GM23338 (cell line): ENCODE data around the gene FMO1. TPM values are rescaled to one million over a fixed set of nuclear protein-coding genes. Genes with fewer than 3 reads are reported as not detected.

Experiments used
- ATAC-seq: fragments of 200-7000 bp; cut with Tn5 transposase; 3 replicates; pipeline ENCODE4 v1.9.1; 2020
- DNase-seq: peaks from one replicate; pipeline ENCODE4 v3.0.0-alpha.2; 2015; ENCODE audit warnings: low spot score
- H2AFZ ChIP-seq: fragments of 200-600 bp; sonication (generic); 2 replicates; pipeline ENCODE4 v1.8.0; 2016; ENCODE audit warnings: antibody characterized with exemption, mild to moderate bottlenecking, moderate library complexity
- H3F3A ChIP-seq: fragments of 200-600 bp; sonication (generic); replicated peaks from 2 replicates; pipeline ENCODE4 v1.8.0; 2017; ENCODE audit warnings: antibody characterized with exemption, mixed run types, low read depth
- H3K27ac ChIP-seq: fragments of 200-600 bp; sonication (generic); 2 replicates; pipeline ENCODE4 v1.6.1; 2016; ENCODE audit warnings: low read depth
- H3K27me3 ChIP-seq: fragments of 200-600 bp; sonication (generic); 2 replicates; pipeline ENCODE4 v1.8.0; 2016; ENCODE audit warnings: mild to moderate bottlenecking, mixed run types, moderate library complexity; ENCODE audit not compliant: insufficient read depth
- H3K36me3 ChIP-seq: fragments of 200-600 bp; sonication (generic); 2 replicates; pipeline ENCODE4 v1.8.0; 2016; ENCODE audit warnings: mild to moderate bottlenecking; ENCODE audit not compliant: insufficient read depth
- H3K4me1 ChIP-seq: fragments of 200-600 bp; sonication (generic); 2 replicates; pipeline ENCODE4 v1.8.0; 2016; ENCODE audit warnings: mild to moderate bottlenecking, moderate library complexity; ENCODE audit not compliant: insufficient read depth
- H3K4me2 ChIP-seq: fragments of 200-600 bp; sonication (generic); 2 replicates; pipeline ENCODE4 v1.7.1; 2017; ENCODE audit warnings: mixed run types
- H3K4me3 ChIP-seq: fragments of 200-600 bp; sonication (generic); 2 replicates; pipeline ENCODE4 v1.6.1; 2016; ENCODE audit warnings: mixed run types
- H3K79me2 ChIP-seq: fragments of 200-600 bp; sonication (generic); replicated peaks from 2 replicates; pipeline ENCODE4 v1.8.0; 2017; ENCODE audit warnings: mild to moderate bottlenecking; ENCODE audit not compliant: insufficient read depth
- H3K9me2 ChIP-seq: fragments of 200-600 bp; sonication (generic); 2 replicates; pipeline ENCODE4 v1.8.0; 2017; ENCODE audit not compliant: insufficient read depth
- H4K20me1 ChIP-seq: fragments of 200-600 bp; sonication (generic); replicated peaks from 2 replicates; pipeline ENCODE4 v1.8.0; 2017; ENCODE audit warnings: mild to moderate bottlenecking; ENCODE audit not compliant: insufficient read depth
- H3K27ac Mint-ChIP-seq: 2 replicates; pipeline ENCODE4 v1.8.0; 2020; ENCODE audit warnings: inconsistent platforms, mild to moderate bottlenecking, moderate library complexity, mixed read lengths
- H3K27me3 Mint-ChIP-seq: 3 replicates; pipeline ENCODE4 v1.8.0; 2022; ENCODE audit warnings: low read depth, mild to moderate bottlenecking, moderate library complexity, mixed read lengths, inconsistent platforms; ENCODE audit not compliant: insufficient read depth, poor library complexity
- H3K36me3 Mint-ChIP-seq: 3 replicates; pipeline ENCODE4 v1.8.0; 2021; ENCODE audit warnings: low read depth, mild to moderate bottlenecking, inconsistent platforms, moderate library complexity, mixed read lengths
- H3K4me1 Mint-ChIP-seq: 3 replicates; pipeline ENCODE4 v1.8.0; 2020; ENCODE audit warnings: mild to moderate bottlenecking, inconsistent platforms, mixed read lengths
- H3K4me3 Mint-ChIP-seq: 3 replicates; pipeline ENCODE4 v1.8.0; 2021; ENCODE audit warnings: moderate library complexity, mild to moderate bottlenecking, inconsistent platforms, mixed read lengths
- H3K9me3 Mint-ChIP-seq: 3 replicates; pipeline ENCODE4 v1.8.0; 2020; ENCODE audit warnings: moderate library complexity, mild to moderate bottlenecking, inconsistent platforms, mixed read lengths
- CREB1 ChIP-seq: fragments of 250-450 bp; sonication (Bioruptor Pico); IDR thresholded peaks from 2 replicates; pipeline ENCODE4 v1.5.0; 2020; ENCODE audit warnings: low read depth, mild to moderate bottlenecking, moderate library complexity
- EZH2 ChIP-seq: fragments of 200-600 bp; sonication (generic); IDR thresholded peaks from one replicate; pipeline ENCODE4 v1.8.0; 2017; ENCODE audit warnings: antibody characterized with exemption, mild to moderate bottlenecking, low read depth; ENCODE audit not compliant: unreplicated experiment
- EZH2phosphoT487 ChIP-seq: fragments of 200-600 bp; sonication (generic); IDR thresholded peaks from one replicate; pipeline ENCODE4 v1.8.1; 2018; ENCODE audit warnings: antibody characterized with exemption; ENCODE audit not compliant: unreplicated experiment
- JUNB ChIP-seq: IDR thresholded peaks from one replicate; pipeline ENCODE4 v1.6.1; 2016; ENCODE audit warnings: antibody characterized with exemption; ENCODE audit not compliant: unreplicated experiment
- NANOG ChIP-seq: IDR thresholded peaks from 2 replicates; pipeline ENCODE4 v1.6.1; 2016; ENCODE audit warnings: antibody characterized with exemption, borderline replicate concordance
- POLR2AphosphoS5 ChIP-seq: IDR thresholded peaks from 2 replicates; pipeline ENCODE4 v1.6.1; 2016; ENCODE audit warnings: antibody characterized with exemption, low read depth
- STAT1 ChIP-seq: IDR thresholded peaks from one replicate; pipeline ENCODE4 v1.6.1; 2016; ENCODE audit warnings: antibody characterized with exemption; ENCODE audit not compliant: unreplicated experiment
- ZNF114 ChIP-seq: fragments of 250-450 bp; sonication (Bioruptor Pico); IDR thresholded peaks from 2 replicates; pipeline ENCODE4 v1.5.0; 2020; ENCODE audit warnings: mild to moderate bottlenecking, moderate library complexity
- ZNF331 ChIP-seq: fragments of 250-450 bp; sonication (Bioruptor Pico); IDR thresholded peaks from 2 replicates; pipeline ENCODE4 v1.5.0; 2020; ENCODE audit warnings: low read depth, mild to moderate bottlenecking, moderate library complexity
- polyA plus RNA-seq: library from polyadenylated mRNA; unstranded; fragments of >200 nt; fragmentation: Nextera tagmentation; extraction: Ambion mirVana; gene quantifications from 2 replicates; pipeline ENCODE4 v1.2.1, GENCODE V29; 2016
- total RNA-seq: library from RNA; depleted of rRNA; stranded (reverse); fragments of >200 nt; shearing (Covaris generic); gene quantifications from 2 replicates; pipeline ENCODE4 v1.2.3, GENCODE V29; 2014
- TF ChIP-seq, protein P1 (sequence below): IDR thresholded peaks from one replicate; pipeline ENCODE4 v1.6.1; 2018; ENCODE audit warnings: antibody characterized with exemption; ENCODE audit not compliant: unreplicated experiment
- TF ChIP-seq, protein P2 (sequence below): IDR thresholded peaks from 2 replicates; pipeline ENCODE4 v1.6.1; 2016; ENCODE audit warnings: antibody characterized with exemption
- TF ChIP-seq, protein P3 (sequence below), 2 experiments: fragments of 200-600 bp in 1 of 2; sonication (generic) in 1 of 2; conservative IDR thresholded peaks; 2 replicates each; pipeline versions ENCODE4 v1.5.1 to v1.6.1; 2016 to 2017; ENCODE audit warnings: antibody characterized with exemption in 2 of 2, low read depth in 2 of 2, mild to moderate bottlenecking in 2 of 2, moderate library complexity in 1 of 2
- TF ChIP-seq, protein P4 (sequence below): fragments of 250-450 bp; sonication (Bioruptor Pico); IDR thresholded peaks from 2 replicates; pipeline ENCODE4 v1.5.0; 2020; ENCODE audit warnings: mild to moderate bottlenecking, moderate library complexity

FMO1 gene
- total and polyA plus RNA-seq, 2 experiments from 2014 or later = 0.19 TPM; not detected in 1

DNA sequence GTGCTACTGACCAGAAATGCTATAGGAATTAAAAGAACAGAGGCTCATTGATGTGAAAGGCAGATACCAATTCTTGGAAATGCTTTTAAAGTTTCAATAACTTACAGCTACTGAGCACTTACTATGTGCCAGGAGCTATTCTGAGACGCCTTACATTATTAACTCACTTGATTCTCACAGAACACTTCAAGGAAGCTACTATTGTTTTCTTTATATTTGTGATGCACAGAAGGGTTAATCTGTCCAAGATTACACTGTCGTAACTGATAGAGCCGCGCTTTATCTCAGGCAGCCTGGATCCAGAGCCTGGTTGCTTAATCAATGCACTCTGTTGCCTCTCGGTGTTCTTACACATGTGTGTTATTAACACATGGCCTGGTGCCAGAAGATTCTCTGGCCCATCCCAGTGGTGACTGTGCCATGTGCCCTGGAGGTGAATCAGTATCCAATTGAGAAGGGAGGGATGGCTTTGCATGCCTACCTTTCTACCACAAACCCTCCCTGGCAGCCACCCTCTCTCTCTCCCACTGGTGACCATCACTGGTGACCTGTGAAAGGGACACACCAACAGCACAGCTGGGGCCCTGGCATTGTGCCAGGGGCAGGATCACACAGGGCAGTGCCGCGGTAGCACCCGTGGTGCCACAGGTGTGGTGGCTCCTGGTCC lies 8.8 kb downstream of the FMO1 start:
- ATAC-seq (no peak), DNase-seq (no peak)
- H3K9me3 Mint-ChIP-seq = no peaks in the 10 kb centered on the region
- H3K4me3 ChIP-seq = no peak overlapping the region
- H3K36me3 ChIP-seq = no peaks in the 10 kb centered on the region
- TF ChIP-seq JUNB = no peak
- no peak for TF ChIP-seq CREB1
- no peak for TF ChIP-seq ZNF114 (CRISPR knock-in tag)
- TF ChIP-seq NANOG = no peak
- TF ChIP-seq, protein P1, sequence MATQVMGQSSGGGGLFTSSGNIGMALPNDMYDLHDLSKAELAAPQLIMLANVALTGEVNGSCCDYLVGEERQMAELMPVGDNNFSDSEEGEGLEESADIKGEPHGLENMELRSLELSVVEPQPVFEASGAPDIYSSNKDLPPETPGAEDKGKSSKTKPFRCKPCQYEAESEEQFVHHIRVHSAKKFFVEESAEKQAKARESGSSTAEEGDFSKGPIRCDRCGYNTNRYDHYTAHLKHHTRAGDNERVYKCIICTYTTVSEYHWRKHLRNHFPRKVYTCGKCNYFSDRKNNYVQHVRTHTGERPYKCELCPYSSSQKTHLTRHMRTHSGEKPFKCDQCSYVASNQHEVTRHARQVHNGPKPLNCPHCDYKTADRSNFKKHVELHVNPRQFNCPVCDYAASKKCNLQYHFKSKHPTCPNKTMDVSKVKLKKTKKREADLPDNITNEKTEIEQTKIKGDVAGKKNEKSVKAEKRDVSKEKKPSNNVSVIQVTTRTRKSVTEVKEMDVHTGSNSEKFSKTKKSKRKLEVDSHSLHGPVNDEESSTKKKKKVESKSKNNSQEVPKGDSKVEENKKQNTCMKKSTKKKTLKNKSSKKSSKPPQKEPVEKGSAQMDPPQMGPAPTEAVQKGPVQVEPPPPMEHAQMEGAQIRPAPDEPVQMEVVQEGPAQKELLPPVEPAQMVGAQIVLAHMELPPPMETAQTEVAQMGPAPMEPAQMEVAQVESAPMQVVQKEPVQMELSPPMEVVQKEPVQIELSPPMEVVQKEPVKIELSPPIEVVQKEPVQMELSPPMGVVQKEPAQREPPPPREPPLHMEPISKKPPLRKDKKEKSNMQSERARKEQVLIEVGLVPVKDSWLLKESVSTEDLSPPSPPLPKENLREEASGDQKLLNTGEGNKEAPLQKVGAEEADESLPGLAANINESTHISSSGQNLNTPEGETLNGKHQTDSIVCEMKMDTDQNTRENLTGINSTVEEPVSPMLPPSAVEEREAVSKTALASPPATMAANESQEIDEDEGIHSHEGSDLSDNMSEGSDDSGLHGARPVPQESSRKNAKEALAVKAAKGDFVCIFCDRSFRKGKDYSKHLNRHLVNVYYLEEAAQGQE = no peak
- no peak for TF ChIP-seq ZNF331 (CRISPR knock-in tag)
- no peak for TF ChIP-seq STAT1
- TF ChIP-seq POLR2AphosphoS5 = no peak
- no peak for TF ChIP-seq EZH2phosphoT487
- TF ChIP-seq EZH2 = no peak
- TF ChIP-seq, protein P2, sequence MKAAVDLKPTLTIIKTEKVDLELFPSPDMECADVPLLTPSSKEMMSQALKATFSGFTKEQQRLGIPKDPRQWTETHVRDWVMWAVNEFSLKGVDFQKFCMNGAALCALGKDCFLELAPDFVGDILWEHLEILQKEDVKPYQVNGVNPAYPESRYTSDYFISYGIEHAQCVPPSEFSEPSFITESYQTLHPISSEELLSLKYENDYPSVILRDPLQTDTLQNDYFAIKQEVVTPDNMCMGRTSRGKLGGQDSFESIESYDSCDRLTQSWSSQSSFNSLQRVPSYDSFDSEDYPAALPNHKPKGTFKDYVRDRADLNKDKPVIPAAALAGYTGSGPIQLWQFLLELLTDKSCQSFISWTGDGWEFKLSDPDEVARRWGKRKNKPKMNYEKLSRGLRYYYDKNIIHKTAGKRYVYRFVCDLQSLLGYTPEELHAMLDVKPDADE = no peak
- TF ChIP-seq, protein P3, sequence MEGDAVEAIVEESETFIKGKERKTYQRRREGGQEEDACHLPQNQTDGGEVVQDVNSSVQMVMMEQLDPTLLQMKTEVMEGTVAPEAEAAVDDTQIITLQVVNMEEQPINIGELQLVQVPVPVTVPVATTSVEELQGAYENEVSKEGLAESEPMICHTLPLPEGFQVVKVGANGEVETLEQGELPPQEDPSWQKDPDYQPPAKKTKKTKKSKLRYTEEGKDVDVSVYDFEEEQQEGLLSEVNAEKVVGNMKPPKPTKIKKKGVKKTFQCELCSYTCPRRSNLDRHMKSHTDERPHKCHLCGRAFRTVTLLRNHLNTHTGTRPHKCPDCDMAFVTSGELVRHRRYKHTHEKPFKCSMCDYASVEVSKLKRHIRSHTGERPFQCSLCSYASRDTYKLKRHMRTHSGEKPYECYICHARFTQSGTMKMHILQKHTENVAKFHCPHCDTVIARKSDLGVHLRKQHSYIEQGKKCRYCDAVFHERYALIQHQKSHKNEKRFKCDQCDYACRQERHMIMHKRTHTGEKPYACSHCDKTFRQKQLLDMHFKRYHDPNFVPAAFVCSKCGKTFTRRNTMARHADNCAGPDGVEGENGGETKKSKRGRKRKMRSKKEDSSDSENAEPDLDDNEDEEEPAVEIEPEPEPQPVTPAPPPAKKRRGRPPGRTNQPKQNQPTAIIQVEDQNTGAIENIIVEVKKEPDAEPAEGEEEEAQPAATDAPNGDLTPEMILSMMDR (conservative IDR thresholded peaks at IDR 0.05; ENCODE audit: low read depth in 2 of 2) = no peak
- TF ChIP-seq, protein P4, sequence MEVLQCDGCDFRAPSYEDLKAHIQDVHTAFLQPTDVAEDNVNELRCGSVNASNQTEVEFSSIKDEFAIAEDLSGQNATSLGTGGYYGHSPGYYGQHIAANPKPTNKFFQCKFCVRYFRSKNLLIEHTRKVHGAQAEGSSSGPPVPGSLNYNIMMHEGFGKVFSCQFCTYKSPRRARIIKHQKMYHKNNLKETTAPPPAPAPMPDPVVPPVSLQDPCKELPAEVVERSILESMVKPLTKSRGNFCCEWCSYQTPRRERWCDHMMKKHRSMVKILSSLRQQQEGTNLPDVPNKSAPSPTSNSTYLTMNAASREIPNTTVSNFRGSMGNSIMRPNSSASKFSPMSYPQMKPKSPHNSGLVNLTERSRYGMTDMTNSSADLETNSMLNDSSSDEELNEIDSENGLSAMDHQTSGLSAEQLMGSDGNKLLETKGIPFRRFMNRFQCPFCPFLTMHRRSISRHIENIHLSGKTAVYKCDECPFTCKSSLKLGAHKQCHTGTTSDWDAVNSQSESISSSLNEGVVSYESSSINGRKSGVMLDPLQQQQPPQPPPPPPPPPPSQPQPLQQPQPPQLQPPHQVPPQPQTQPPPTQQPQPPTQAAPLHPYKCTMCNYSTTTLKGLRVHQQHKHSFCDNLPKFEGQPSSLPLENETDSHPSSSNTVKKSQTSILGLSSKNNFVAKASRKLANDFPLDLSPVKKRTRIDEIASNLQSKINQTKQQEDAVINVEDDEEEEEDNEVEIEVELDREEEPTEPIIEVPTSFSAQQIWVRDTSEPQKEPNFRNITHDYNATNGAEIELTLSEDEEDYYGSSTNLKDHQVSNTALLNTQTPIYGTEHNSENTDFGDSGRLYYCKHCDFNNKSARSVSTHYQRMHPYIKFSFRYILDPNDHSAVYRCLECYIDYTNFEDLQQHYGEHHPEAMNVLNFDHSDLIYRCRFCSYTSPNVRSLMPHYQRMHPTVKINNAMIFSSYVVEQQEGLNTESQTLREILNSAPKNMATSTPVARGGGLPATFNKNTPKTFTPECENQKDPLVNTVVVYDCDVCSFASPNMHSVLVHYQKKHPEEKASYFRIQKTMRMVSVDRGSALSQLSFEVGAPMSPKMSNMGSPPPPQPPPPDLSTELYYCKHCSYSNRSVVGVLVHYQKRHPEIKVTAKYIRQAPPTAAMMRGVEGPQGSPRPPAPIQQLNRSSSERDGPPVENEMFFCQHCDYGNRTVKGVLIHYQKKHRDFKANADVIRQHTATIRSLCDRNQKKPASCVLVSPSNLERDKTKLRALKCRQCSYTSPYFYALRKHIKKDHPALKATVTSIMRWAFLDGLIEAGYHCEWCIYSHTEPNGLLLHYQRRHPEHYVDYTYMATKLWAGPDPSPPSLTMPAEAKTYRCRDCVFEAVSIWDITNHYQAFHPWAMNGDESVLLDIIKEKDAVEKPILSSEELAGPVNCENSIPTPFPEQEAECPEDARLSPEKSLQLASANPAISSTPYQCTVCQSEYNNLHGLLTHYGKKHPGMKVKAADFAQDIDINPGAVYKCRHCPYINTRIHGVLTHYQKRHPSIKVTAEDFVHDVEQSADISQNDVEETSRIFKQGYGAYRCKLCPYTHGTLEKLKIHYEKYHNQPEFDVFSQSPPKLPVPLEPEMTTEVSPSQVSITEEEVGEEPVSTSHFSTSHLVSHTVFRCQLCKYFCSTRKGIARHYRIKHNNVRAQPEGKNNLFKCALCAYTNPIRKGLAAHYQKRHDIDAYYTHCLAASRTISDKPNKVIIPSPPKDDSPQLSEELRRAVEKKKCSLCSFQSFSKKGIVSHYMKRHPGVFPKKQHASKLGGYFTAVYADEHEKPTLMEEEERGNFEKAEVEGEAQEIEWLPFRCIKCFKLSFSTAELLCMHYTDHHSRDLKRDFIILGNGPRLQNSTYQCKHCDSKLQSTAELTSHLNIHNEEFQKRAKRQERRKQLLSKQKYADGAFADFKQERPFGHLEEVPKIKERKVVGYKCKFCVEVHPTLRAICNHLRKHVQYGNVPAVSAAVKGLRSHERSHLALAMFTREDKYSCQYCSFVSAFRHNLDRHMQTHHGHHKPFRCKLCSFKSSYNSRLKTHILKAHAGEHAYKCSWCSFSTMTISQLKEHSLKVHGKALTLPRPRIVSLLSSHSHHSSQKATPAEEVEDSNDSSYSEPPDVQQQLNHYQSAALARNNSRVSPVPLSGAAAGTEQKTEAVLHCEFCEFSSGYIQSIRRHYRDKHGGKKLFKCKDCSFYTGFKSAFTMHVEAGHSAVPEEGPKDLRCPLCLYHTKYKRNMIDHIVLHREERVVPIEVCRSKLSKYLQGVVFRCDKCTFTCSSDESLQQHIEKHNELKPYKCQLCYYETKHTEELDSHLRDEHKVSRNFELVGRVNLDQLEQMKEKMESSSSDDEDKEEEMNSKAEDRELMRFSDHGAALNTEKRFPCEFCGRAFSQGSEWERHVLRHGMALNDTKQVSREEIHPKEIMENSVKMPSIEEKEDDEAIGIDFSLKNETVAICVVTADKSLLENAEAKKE (CRISPR knock-in tag) = no peak
- H4K20me1 ChIP-seq = no peaks in the 10 kb centered on the region
- H3K27ac ChIP-seq = no peak overlapping the region
- H3F3A ChIP-seq = 0 out of 2 replicates have a peak, but pooled peaks cover 4% of the 10 kb centered on the region
- no peaks in the 10 kb centered on the region for H3K36me3 Mint-ChIP-seq
- H3K79me2 ChIP-seq = no peaks in the 10 kb centered on the region
- no peak overlapping the region for H3K4me2 ChIP-seq
- no peak overlapping the region for H3K4me3 Mint-ChIP-seq
- peaks cover 14% of the 10 kb centered on the region for H3K27me3 ChIP-seq
- no peak overlapping the region for H3K27ac Mint-ChIP-seq
- H3K4me1 ChIP-seq = peaks cover 34% of the 10 kb centered on the region
- H3K9me2 ChIP-seq = no peaks in the 10 kb centered on the region
- peaks cover 18% of the 10 kb centered on the region for H3K4me1 Mint-ChIP-seq
- no peak overlapping the region for H2AFZ ChIP-seq
- peaks cover 2% of the 10 kb centered on the region for H3K27me3 Mint-ChIP-seq
